Endothelial cell of umbilical vein (primary cell): ENCODE results near the gene SNAPIN. TPM values are rescaled to one million over a fixed set of nuclear protein-coding genes. Genes with fewer than 3 reads are reported as not detected.

Experiments used
- BruUV-seq: library from RNA; stranded (reverse); fragments of 400-500 nt; replicated peaks from 2 replicates; lab custom pipeline; 2021; lab: Mats Ljungman, UMichigan
- CTCF ChIA-PET: fragments of 300-600, 350-600 bp; sonication (Branson Sonifier 250); formaldehyde crosslinking; loops from one replicate; lab custom pipeline; 2021; ENCODE audit warnings: antibody characterized with exemption, inconsistent platforms; lab: Charles Lee
- POLR2A ChIA-PET: fragments of 300-600, 350-600 bp; sonication (Branson Sonifier 250); formaldehyde crosslinking; loops from one replicate; lab custom pipeline; 2021; ENCODE audit warnings: antibody characterized with exemption, inconsistent platforms; lab: Charles Lee
- DNase-seq: peaks from one replicate; pipeline ENCODE4 v3.0.0-alpha.2; 2011; ENCODE audit warnings: low read depth, low spot score
- FAIRE-seq: peaks from 2 replicates; lab custom pipeline; 2011; peaks lifted over from hg19 to GRCh38; lab: Jason Lieb, UNC
- H2AFZ ChIP-seq: 2 replicates; pipeline ENCODE4 v1.6.0; 2012; ENCODE audit warnings: low read depth, low read length, control low read depth, inconsistent platforms
- H3K27ac ChIP-seq: 2 replicates; pipeline ENCODE4 v1.5.1; 2011; ENCODE audit warnings: low read depth, mild to moderate bottlenecking, control low read depth, low read length, moderate library complexity; ENCODE audit not compliant: insufficient read depth
- H3K27me3 ChIP-seq, 2 experiments: 2 replicates each; pipeline versions ENCODE4 v1.6.0 to v1.6.1; 2011; ENCODE audit warnings: low read length in 2 of 2, mixed read lengths in 1 of 2; ENCODE audit not compliant: control insufficient read depth in 2 of 2, insufficient read depth in 2 of 2
- H3K36me3 ChIP-seq, 2 experiments: 2 replicates in 1 of 2; 3 replicates in 1 of 2; pipeline ENCODE4 v1.5.1; 2011; ENCODE audit warnings: low read length in 2 of 2, mild to moderate bottlenecking in 1 of 2, moderate library complexity in 1 of 2; ENCODE audit not compliant: control insufficient read depth in 2 of 2, insufficient read depth in 2 of 2; ENCODE audit errors: extremely low read depth in 1 of 2
- H3K4me1 ChIP-seq: 3 replicates; pipeline ENCODE4 v1.5.1; 2011; ENCODE audit warnings: mild to moderate bottlenecking, low read length; ENCODE audit not compliant: control insufficient read depth, insufficient read depth; ENCODE audit errors: extremely low read depth
- H3K4me2 ChIP-seq: 2 replicates; pipeline ENCODE4 v1.6.1; 2011; ENCODE audit warnings: low read length, control low read depth, mixed read lengths; ENCODE audit not compliant: insufficient read depth
- H3K4me3 ChIP-seq, 3 experiments: fragments of 200-600 bp in 1 of 3; sonication (generic), shearing (Covaris generic) in 1 of 3; replicated peaks in 1 of 3; 2 replicates each; pipeline ENCODE4 v1.5.1; 2011 to 2016; ENCODE audit warnings: control low read depth in 3 of 3, low read length in 3 of 3, mild to moderate bottlenecking in 2 of 3, inconsistent platforms in 1 of 3, low read depth in 1 of 3, moderate library complexity in 1 of 3; ENCODE audit not compliant: insufficient read depth in 1 of 3
- H3K79me2 ChIP-seq: 2 replicates; pipeline ENCODE4 v1.6.0; 2012; ENCODE audit warnings: low read length, inconsistent platforms; ENCODE audit not compliant: control insufficient read depth, insufficient read depth
- H3K9ac ChIP-seq: replicated peaks from 2 replicates; pipeline ENCODE3; 2011; ENCODE audit warnings: low read length, control low read depth; ENCODE audit not compliant: insufficient read depth; ENCODE audit errors: extremely low read depth
- H3K9me1 ChIP-seq: replicated peaks from 3 replicates; pipeline ENCODE4 v1.6.0; 2011; ENCODE audit warnings: mild to moderate bottlenecking, low read length; ENCODE audit not compliant: control insufficient read depth, insufficient read depth; ENCODE audit errors: extremely low read depth
- H3K9me3 ChIP-seq: replicated peaks from 2 replicates; pipeline ENCODE4 v1.5.1; 2012; ENCODE audit warnings: low read length, inconsistent platforms; ENCODE audit not compliant: control insufficient read depth, insufficient read depth
- H4K20me1 ChIP-seq: replicated peaks from 2 replicates; pipeline ENCODE3; 2011; ENCODE audit warnings: mild to moderate bottlenecking, low read length; ENCODE audit not compliant: control insufficient read depth, insufficient read depth; ENCODE audit errors: extremely low read depth
- CTCF ChIP-seq, 2 donors: IDR thresholded peaks; 1 replicate in 1 of 2; 2 replicates in 1 of 2; pipeline ENCODE4 v1.5.1; 2011; ENCODE audit warnings: low read length in 2 of 2, mild to moderate bottlenecking in 2 of 2, moderate library complexity in 2 of 2, control low read depth in 1 of 2, inconsistent platforms in 1 of 2, low read depth in 1 of 2; ENCODE audit not compliant: insufficient read depth in 1 of 2; ENCODE audit errors: extremely low read depth in 1 of 2
- EZH2 ChIP-seq: IDR thresholded peaks from 2 replicates; pipeline ENCODE4 v1.6.1; 2012; ENCODE audit warnings: borderline replicate concordance, low read depth, mild to moderate bottlenecking, moderate library complexity, low read length, inconsistent platforms; ENCODE audit not compliant: severe bottlenecking
- FOS ChIP-seq: IDR thresholded peaks from 2 replicates; pipeline ENCODE4 v1.6.1; 2011; ENCODE audit warnings: mild to moderate bottlenecking, low read length, moderate library complexity, borderline replicate concordance; ENCODE audit not compliant: insufficient read depth
- GATA2 ChIP-seq: IDR thresholded peaks from 2 replicates; pipeline ENCODE4 v1.7.0; 2011; ENCODE audit warnings: low read depth, mild to moderate bottlenecking, moderate library complexity, mixed read lengths, low read length; ENCODE audit not compliant: insufficient read length, insufficient read depth
- JUN ChIP-seq: IDR thresholded peaks from 2 replicates; pipeline ENCODE4 v1.6.1; 2011; ENCODE audit warnings: borderline replicate concordance, low read depth; ENCODE audit not compliant: insufficient read length, insufficient read depth
- MAX ChIP-seq: IDR thresholded peaks from 2 replicates; pipeline ENCODE4 v1.6.1; 2011; ENCODE audit not compliant: insufficient read depth, insufficient read length
- MYC ChIP-seq: IDR thresholded peaks from one replicate; pipeline ENCODE4 v1.6.1; 2011; ENCODE audit warnings: mild to moderate bottlenecking, low read depth, low read length
- POLR2A ChIP-seq: IDR thresholded peaks from 2 replicates; pipeline ENCODE4 v1.6.1; 2012; ENCODE audit warnings: low read depth, mild to moderate bottlenecking, control low read depth, low read length
- POLR2AphosphoS5 ChIP-seq: IDR thresholded peaks from 2 replicates; pipeline ENCODE4 v1.6.1; 2012; ENCODE audit warnings: low read depth, mild to moderate bottlenecking, control low read depth, low read length, moderate library complexity; ENCODE audit not compliant: insufficient read depth
- dilution Hi-C: fragments of 300-500 bp; cut with MboI; formaldehyde crosslinking; loops from one replicate; pipeline ENCODE4 v1.15.0; 2019; ENCODE audit warnings: low sequenced_read_pairs; ENCODE audit not compliant: extremely low pct_ligation_motif_present
- intact Hi-C: fragments of 100-400 bp; cut with micrococcal nuclease; formaldehyde crosslinking; loops from one replicate; pipeline ENCODE4 v1.10.0; 2022
- polyA plus RNA-seq, 4 experiments: library from polyadenylated mRNA; depleted of rRNA in 3 of 4; stranded (reverse) in 3 of 4; unstranded in 1 of 4; fragments of >200 nt; gene quantifications; 2 replicates each; pipeline versions ENCODE4 v1.2.1 to v1.2.3, GENCODE V29; 2011 to 2012; ENCODE audit warnings: missing spikeins in 1 of 4
- total RNA-seq: library from RNA; stranded (reverse); gene quantifications from 2 replicates; pipeline ENCODE4 v1.2.3, GENCODE V29; 2021

SNAPIN gene
- total and polyA plus RNA-seq, 2 donors (not counting 3 experiments of a cell fraction or from before 2014, with no cell fraction given) = 36.8 to 55.1 TPM

- TF ChIP-seq JUN = no peak
- no peak for TF ChIP-seq EZH2
- TF ChIP-seq POLR2AphosphoS5 = no peak
- no peak for TF ChIP-seq MAX
- no peak for TF ChIP-seq CTCF (IDR thresholded peaks at IDR 0.05; ENCODE audit: extremely low read depth in 1 of 2, insufficient read depth in 1 of 2, low read depth in 1 of 2, low read length in 2 of 2)
- TF ChIP-seq GATA2 = no peak
- no peak for TF ChIP-seq POLR2A
- TF ChIP-seq MYC = no peak
- no peak for TF ChIP-seq FOS
- H3K27ac ChIP-seq = no peak overlapping the region
- H3K4me3 ChIP-seq = no peak overlapping the region
- peaks cover 41 to 42% of the 10 kb centered on the region in 2 experiments for H3K36me3 ChIP-seq
- H3K9me3 ChIP-seq = no peaks in the 10 kb centered on the region
- intact Hi-C loops (no loop called here), dilution Hi-C loops (no loop called here)
- no peaks in the 10 kb centered on the region for H3K4me1 ChIP-seq
- H3K9me1 ChIP-seq = no peaks in the 10 kb centered on the region
- FAIRE-seq (no peak), DNase-seq (no peak)
- no peaks in the 10 kb centered on the region for H3K27me3 ChIP-seq
- peaks cover 19% of the 10 kb centered on the region for H3K79me2 ChIP-seq
- CTCF ChIA-PET = interaction anchor here (1.4 to 2.3 kb wide), 4 partner anchors 8 to 133 kb away, joined by 3 to 11 read pairs (median 6); no protein-coding TSS in a partner anchor
- H2AFZ ChIP-seq = no peak overlapping the region
- POLR2A ChIA-PET = interaction anchor here (0.7 to 2.1 kb wide), 2 partner anchors 10 to 14 kb away, joined by 3 to 12 read pairs; partner anchors contain the start of gene CHTOP
- no peak overlapping the region for H3K9ac ChIP-seq
- H3K4me2 ChIP-seq = no peak overlapping the region
- peaks cover 2% of the 10 kb centered on the region for H4K20me1 ChIP-seq
- no TSS peak for BruUV-seq
These were observed 14.7 kb upstream of the SNAPIN start for GRCh38 chr1:153643816-153644215.
